ENCODE results near the gene DYSF.

The DYSF gene

DNA sequence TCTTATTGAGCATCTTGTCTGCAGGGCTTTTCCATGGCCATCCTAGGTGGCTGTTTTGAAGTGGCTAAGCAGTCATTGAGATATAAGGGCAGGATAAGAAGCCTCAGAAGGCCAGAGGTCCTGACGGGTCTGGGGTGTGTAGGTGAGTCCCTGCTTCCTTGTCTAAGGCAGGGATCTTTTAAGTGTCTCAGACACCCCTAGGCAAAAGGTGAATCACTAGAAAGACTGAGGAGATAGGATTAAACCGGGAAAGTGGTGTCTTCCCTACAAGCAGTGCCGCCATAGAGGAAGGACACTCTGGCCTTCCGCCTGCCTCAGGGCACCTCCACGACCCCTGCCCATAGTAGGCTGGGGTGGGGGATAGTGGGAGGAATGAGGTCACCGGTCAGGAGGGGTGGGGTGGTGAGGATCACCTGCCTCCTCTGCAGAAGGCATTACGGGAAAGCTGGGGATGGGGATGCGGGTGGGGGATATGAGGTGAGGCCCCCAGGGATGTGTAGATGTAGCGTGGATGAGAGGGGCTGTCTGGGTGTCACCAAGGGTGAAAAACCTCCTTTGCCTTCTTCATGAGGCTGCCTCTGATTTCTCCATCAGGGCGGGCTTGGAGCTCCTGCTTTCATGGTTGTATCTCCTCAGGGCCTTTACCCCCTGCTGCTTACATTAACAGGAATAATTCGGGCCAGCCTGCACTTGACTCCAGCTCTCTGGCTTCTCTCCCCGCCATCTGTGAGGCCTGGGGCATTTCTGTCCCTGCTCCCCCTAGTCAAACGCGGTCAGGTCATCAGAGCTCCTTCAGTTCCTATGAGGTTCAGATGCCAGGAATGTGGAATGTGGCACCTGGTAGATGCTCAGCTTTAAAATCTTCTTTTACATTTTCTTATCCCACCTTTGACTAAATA, 244.0 kb downstream of the DYSF start:
- DNase-seq = no peak

- DNase-seq = no peak
Observed at GRCh38 chr2:71699428-71699827, 246.1 kb downstream of the DYSF start.

- DNase-seq = no peak
Observed at GRCh38 chr2:71700041-71700657, 246.8 kb downstream of the DYSF start.

DNA sequence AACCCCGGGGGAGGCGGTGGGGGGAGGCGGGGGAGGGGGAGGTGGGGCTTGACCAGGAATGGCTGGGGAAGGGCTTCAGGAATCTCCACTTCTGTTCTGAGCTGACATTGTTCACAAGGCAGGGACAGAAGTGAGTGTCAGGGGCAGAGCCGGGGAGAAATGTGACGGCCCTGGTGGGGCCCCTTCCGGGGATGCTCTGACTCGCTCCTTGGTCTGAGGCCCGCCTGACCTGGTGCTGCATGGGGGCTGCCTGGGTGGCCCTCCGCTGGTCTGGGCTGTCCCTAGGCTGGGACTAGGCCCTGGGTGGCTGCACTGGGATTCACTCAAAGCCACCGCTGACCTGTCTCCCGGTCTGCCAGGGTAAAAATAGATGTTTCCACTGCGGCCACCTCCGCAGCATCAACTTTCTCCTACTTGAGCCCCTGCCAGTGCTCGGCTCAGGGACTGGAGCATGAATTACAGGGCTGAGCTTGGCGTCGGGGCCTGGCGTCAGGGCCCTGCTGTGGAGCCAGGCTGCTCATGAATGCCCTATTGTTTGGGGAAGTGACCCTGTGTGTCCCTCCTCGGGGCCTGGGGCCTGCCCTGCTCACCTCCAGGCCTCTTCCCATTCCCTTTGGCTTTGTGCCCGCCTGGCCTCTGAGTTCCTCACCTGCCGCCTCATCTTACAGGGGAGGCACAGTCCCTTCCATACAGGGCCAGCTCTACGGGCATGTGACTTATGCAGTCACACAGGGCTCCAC, 247.5 kb downstream of the DYSF start:
- no peak for DNase-seq

GRCh38 chr2:71702071-71702970, 249.0 kb downstream of the DYSF start:
- no peak for DNase-seq

DNA sequence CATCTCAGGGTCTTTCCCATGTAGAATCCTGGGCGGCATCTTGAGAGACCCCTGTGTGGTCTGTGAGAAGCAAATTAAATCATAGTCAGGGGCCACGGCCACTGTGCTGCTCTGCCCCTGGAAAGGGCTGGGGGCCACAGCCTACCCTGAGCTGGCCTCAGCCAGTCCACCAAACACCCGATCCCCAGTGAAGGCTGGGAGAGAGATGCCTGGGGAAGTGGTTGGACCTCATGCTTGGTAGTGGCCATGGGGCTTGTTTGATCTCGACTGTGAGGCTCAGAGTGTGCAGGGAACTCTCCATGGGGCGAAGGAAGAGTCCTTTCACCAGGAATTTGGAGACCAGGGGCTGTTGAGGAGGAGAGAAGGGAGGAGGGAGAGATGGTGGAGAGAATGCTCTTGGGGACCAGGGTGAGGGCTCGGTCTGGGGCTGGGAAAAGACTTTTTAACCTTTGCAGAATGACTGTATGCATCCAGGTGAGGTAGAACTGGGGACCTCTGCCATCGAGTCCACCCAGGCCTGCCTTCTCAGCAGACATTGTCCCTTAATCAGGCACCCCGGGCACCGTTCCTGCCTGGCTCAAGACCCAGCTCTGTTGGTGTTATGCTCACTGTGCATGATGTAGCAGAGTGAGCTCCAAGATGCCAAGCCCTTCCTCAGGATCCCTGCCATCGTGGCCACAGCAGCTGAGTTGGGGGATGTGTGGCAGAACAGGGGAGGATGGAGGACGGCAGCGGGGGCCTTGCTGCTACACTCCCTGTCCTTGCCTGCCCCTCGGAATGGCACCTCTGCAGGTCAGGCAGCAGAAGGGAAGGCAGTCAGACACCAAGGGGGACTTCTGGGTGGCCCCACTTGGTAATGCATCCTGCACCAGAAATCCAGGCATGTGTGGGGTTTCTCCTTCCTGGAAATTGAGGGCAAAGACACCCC, 249.9 kb downstream of the DYSF start:
- no peak for DNase-seq

- DNase-seq = no peak
Observed at GRCh38 chr2:71704131-71704561, 250.8 kb downstream of the DYSF start.

DNA sequence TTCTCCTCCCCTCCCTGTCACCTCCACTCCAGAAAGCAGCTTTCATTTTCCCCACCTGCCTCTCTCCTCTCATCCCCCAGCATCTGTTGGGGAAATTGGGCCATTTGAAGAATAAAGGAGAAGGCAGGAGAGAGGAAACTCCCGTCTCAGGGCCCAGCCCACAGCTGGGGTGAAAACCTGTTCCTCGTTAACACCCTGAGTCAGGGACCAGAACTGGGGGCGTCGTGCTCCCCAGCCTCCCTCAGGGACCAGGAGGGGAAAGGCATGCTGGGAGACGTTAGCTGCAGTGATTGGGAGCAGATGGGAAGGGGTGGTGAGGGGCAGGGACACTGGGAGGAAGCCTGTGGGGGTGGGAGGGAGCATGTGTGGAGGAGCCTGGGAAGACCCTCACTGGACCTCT, 251.3 kb downstream of the DYSF start:
- no peak for DNase-seq

DNA sequence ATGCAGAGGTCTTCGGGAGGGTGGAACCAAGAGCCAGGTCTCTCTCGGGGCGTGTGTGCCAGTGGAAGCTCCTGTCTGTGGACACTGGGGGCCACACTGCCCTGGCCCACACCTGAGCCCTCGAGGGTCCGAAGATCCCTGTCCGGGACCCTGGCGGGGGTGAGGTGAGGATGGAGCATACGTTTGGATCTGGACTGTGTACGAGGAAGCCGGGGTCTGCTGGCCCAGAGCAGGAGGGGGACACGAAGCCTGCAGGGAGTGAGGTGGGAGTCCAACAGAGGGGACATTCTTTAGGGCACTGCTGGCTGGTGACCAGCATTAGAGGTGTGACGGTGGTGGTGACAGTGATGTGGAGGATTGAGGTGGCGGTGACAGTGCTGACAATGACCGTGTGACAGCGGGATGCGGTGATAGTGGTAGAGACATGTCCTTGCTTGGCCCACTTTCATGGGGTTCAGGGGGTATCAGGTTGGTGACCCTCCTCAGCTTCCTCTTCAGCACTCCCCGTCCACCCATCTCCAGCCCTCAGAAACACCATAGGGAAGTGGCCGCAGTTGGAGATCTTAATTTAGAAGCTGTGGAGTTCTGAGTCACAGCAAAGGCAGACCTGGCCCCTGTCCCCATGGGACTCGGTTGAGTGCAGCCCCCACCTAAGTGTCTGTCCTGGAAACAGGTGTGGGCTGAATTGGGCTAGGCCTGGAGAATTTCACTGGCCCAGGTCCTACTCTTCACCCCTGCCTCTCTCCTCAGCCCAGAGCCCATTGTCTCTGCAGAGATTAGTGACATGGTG, 252.0 kb downstream of the DYSF start:
- DNase-seq = no peak

DNA sequence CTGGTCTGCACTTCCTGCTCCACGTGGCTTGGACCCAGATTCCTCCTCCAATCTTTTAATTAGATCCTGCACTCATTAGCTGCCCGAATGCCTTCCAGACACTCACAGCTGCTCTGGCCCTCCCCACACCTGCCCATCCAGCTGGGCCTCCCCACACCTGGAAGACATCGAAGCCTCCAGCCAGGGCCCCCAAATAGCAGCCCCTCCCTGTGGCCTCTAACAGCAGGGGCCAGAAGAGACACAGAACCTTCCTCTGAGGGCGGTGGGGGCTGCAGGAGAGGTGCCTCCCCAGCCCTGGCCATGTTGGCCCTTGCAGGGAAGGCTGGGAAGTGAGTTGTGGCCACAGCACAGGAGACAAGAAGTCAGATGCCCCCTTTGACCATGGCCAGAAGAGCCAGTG, 252.8 kb downstream of the DYSF start:
- no peak for DNase-seq

DNA sequence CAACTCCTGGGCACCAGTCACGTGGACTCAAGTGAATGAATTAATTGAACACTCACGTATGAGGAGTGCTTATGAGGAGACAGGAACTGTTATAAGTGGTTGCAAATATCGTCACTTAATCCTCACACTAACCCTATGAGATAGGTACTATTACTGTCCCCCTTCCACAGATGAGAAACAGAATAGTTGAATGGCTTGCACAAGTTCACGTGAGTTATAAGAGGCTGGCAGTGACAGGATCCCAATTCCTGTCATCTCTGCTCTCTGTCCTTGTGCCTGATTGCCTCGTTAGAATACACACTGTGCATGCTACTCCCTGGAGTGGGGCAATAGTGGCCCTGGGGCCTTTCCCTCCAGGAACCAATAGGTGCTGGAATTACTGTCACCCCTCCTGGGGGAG, 253.5 kb downstream of the DYSF start:
- no peak for DNase-seq

DNA sequence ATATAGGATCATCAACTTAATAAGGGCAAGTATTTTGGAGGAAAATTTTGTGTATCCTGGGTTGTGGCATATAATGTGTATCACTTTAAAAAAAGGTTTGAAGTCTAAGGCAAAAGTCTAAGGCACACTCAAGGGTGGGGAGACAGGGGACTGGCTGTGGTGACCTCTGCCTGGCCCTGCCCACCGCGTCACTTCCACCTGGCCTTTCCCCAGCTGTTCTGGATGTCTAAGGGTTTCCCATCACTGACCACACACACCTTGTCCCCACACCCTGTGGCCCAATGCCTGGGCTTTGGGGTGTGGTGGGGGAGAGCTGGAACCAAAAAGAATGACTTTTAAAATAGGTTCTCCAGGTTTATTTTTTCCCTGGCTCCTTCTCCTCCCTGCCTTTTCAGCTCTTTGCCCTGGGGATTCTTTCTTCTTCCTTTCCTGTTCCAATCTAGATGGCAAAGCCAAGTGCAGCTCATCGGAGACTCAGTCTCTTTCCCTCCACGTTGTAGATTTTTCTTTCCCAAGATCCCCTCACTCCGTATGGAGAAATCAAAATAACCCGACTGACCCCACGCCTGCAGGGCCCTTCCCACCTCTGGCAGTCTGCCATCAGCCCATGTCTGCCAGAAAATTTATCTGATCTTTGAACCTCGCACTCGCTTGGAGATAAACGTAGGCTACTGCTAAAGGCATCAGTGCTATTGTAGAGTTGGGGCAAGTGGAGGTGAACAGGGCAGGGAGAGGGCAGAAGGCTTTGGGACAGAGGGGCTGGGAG, 257.2 kb downstream of the DYSF start:
- DNase-seq = no peak

GRCh38 chr2:71711133-71711855, 257.9 kb downstream of the DYSF start:
- no peak for DNase-seq

DNA sequence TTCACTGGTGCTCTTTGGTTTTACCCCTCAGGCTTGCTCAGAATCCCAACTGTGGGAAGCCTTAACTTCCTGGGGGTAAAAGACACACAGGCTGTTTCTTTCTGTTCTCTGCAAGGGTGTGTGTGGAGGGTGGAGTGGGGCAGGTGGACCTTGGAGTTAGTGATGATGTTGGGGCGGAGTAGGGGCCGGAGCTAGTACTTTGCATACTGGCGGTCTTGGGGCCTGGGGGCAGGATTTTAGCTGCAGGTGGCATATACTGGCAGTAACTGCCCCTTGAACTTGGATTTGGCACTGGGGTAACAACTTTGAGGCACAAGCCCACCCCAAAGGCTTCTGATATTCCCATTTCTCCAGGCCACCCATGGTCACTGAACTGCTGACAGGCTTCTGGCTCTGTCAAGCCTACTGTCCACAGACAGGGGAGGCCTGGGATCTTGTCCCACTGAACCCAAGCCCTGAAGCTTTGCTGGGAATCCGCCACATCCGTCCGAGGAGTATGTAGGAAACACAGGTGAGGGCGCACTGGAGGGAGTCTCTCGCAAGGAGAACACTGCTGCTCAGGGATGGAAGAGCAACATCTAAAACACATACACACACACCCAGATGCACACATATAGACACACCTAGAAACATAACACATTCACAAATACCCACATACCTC, 258.9 kb downstream of the DYSF start:
- no peak for DNase-seq

- DNase-seq = no peak
Observed at GRCh38 chr2:71713581-71714580, 260.5 kb downstream of the DYSF start.

DNA sequence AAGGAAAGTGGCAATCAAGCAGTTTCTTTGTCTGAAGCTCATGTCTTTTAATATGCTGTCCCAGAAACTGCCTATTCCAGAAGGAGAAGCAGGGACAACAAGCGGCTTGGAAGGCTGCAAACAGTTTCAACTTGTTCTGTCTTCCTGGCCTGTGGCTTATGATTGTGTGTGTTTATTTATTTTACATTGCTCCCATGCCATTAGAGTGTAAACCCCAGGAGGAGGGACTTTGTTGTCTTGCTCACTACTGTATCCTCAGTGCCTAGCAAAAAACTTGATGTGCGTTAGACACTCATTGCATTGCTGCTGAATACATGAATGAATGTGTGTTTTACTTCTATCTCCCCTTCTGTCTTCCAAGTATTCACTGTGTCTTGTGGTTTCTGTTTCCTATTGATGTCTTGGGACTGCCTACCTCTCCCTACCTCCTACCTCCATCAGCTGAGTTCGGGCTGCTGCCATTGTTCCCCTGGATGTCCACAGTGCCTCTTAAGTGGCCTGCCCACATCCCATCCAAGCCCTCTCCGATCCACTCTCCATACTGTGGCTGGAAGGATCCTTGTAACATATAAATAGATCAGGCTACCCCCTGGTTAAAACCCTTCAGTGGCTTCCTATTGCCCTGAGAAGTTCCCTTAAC, 261.4 kb downstream of the DYSF start:
- DNase-seq = no peak
